Measurements from ENCODE around the gene MADD. TPM values are rescaled to one million over a fixed set of nuclear protein-coding genes. Genes with fewer than 3 reads are reported as not detected.
A peak's percentile ranks its signal among the peaks of the same experiment; 100 is the strongest.

The MADD gene
- total and polyA plus RNA-seq, 10 of the 15 experiments (the other 5 are each of a cell fraction or from before 2014, with no cell fraction given) = 0.47 to 35.4 (median 17.6) TPM

GRCh38 chr11:47271961-47272661, 2.2 kb downstream of the MADD start:
- ChIA-PET CTCF (interaction anchor here (0.7 to 3.9 kb wide), 14 partner anchors 8 to 582 kb away, joined by 3 to 38 read pairs (median 4); partner anchors contain the start of gene SPI1), RAD21 (ENCODE audit: unreplicated experiment) (interaction anchor here (0.7 to 2.1 kb wide), 11 partner anchors 12 to 137 kb away, joined by 3 to 15 read pairs (median 4); partner anchors contain the start of genes ACP2 and DDB2), POLR2A (interaction anchor here (0.6 to 1.8 kb wide), 4 partner anchors 23 to 108 kb away, joined by 3 to 6 read pairs (median 4); partner anchors contain the start of genes ACP2 and DDB2), SMC1A (ENCODE audit: uncharacterized antibody, unreplicated experiment) (interaction anchor here (0.8 to 2.3 kb wide), 11 partner anchors 12 to 140 kb away, joined by 3 to 8 read pairs (median 5); partner anchors contain the start of gene ARFGAP2)
- no peak for DNase-seq (ENCODE audit: low read depth, low spot score)
- Histone ChIP-seq H3K27ac (ENCODE audit: control insufficient read depth, insufficient read depth) (no peak overlapping the region), H3K79me2 (ENCODE audit: control insufficient read depth, insufficient read depth, low read length) (peaks cover 35% of the 10 kb centered on the region), H3K36me3 (ENCODE audit: control insufficient read depth in 2 of 2, insufficient read depth in 2 of 2, low read length in 1 of 2) (peaks cover 9 to 13% of the 10 kb centered on the region in 2 experiments; a peak in 3 of 4 replicates), H3K9me3 (replicated peaks; ENCODE audit: control insufficient read depth, insufficient read depth, low read length) (no peaks in the 10 kb centered on the region), H3K4me1 (ENCODE audit: control insufficient read depth, insufficient read depth, low read length) (peaks cover 13% of the 10 kb centered on the region), H3K27me3 (replicated peaks in 1 of 2; ENCODE audit: control insufficient read depth in 2 of 2, insufficient read depth in 2 of 2, low read length in 1 of 2) (no peaks in the 10 kb centered on the region), H3K4me2 (ENCODE audit: control insufficient read depth, insufficient read depth) (peak overlapping the region; percentile 98), H3K4me3 (peak overlapping the region; percentile 99), H3K9ac (ENCODE audit: control insufficient read depth, insufficient read depth, low read length) (no peak overlapping the region), H2AFZ (ENCODE audit: control insufficient read depth, low read depth, low read length) (no peak overlapping the region), H4K20me1 (ENCODE audit: control insufficient read depth, insufficient read depth) (no peaks in the 10 kb centered on the region)
- no peak for FAIRE-seq
- ATAC-seq = peak; percentile 8; the same call in 1 of the 3 replicates
- intact Hi-C loops (cut with micrococcal nuclease; ENCODE audit: unreplicated experiment) = loop anchor here (2.0 kb wide), 1 partner anchor 137 kb away; the partner anchor contains the start of gene SLC39A13
- WGBS (ENCODE audit: insufficient coverage, insufficient replicate concordance, low lambda C conversion rate, missing lambda C conversion rate) = 7% methylated on average over 11 of the region's 11 CpGs
- in situ Hi-C loops (cut with MboI) = no loop called here
- BruUV-seq (replicated peaks) = no TSS peak
- TF ChIP-seq POLR2AphosphoS5 (IDR thresholded peaks at IDR 0.05; ENCODE audit: low read length) = no peak
- TF ChIP-seq TBL1XR1 (IDR thresholded peaks at IDR 0.05; ENCODE audit: low read depth, low read length) = no peak
- TF ChIP-seq ETV6 (conservative IDR thresholded peaks at IDR 0.05 in 1 of 2, IDR thresholded peaks at IDR 0.05 in 1 of 2; ENCODE audit: borderline replicate concordance in 1 of 2, low read depth in 1 of 2) = no peak
- TF ChIP-seq, protein P1, sequence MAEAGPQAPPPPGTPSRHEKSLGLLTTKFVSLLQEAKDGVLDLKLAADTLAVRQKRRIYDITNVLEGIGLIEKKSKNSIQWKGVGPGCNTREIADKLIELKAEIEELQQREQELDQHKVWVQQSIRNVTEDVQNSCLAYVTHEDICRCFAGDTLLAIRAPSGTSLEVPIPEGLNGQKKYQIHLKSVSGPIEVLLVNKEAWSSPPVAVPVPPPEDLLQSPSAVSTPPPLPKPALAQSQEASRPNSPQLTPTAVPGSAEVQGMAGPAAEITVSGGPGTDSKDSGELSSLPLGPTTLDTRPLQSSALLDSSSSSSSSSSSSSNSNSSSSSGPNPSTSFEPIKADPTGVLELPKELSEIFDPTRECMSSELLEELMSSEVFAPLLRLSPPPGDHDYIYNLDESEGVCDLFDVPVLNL (IDR thresholded peaks at IDR 0.05; ENCODE audit: low read depth, low read length) = no peak
- TF ChIP-seq CHD2 (IDR thresholded peaks at IDR 0.05; ENCODE audit: borderline replicate concordance, low read depth, low read length) = no peak
- TF ChIP-seq TCF12 (IDR thresholded peaks at IDR 0.05; ENCODE audit: low read depth, low read length) = 0 out of 2 replicates have a peak, but pooled peaks have one; percentile 30
- TF ChIP-seq USF2 (IDR thresholded peaks at IDR 0.05; ENCODE audit: borderline replicate concordance, low read depth, low read length) = no peak
- no peak for TF ChIP-seq ZNF274 (IDR thresholded peaks at IDR 0.05; ENCODE audit: insufficient read depth, insufficient read length)
- TF ChIP-seq SMAD1 (IDR thresholded peaks at IDR 0.05; ENCODE audit: low read depth, partially characterized antibody) = no peak
- 0 out of 2 replicates have a peak, but pooled peaks have one; percentile 13 for TF ChIP-seq MXI1 (IDR thresholded peaks at IDR 0.05; ENCODE audit: low read depth, low read length)
- TF ChIP-seq RCOR1 (conservative IDR thresholded peaks at IDR 0.05; ENCODE audit: low read depth, low read length) = no peak
- no peak for TF ChIP-seq PML (IDR thresholded peaks at IDR 0.05; ENCODE audit: low read length)
- no peak for TF ChIP-seq CBFB (IDR thresholded peaks at IDR 0.05; ENCODE audit: low read depth)
- TF ChIP-seq, protein P2, sequence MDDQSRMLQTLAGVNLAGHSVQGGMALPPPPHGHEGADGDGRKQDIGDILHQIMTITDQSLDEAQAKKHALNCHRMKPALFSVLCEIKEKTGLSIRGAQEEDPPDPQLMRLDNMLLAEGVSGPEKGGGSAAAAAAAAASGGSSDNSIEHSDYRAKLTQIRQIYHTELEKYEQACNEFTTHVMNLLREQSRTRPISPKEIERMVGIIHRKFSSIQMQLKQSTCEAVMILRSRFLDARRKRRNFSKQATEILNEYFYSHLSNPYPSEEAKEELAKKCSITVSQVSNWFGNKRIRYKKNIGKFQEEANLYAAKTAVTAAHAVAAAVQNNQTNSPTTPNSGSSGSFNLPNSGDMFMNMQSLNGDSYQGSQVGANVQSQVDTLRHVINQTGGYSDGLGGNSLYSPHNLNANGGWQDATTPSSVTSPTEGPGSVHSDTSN (IDR thresholded peaks at IDR 0.05; ENCODE audit: insufficient replicate concordance, low read depth, low read length) = no peak
- TF ChIP-seq SMC3 (IDR thresholded peaks at IDR 0.05; ENCODE audit: borderline replicate concordance, low read length) = no peak
- no peak for TF ChIP-seq MEF2B (IDR thresholded peaks at IDR 0.05; ENCODE audit: partially characterized antibody, poor library complexity, severe bottlenecking)
- TF ChIP-seq CEBPB (IDR thresholded peaks at IDR 0.05; ENCODE audit: borderline replicate concordance in 1 of 2, low read depth in 2 of 2, low read length in 2 of 2) = no peak
- no peak for TF ChIP-seq YY1 (IDR thresholded peaks at IDR 0.05; ENCODE audit: low read depth, low read length)
- TF ChIP-seq BCL11A (IDR thresholded peaks at IDR 0.05; ENCODE audit: low read depth, low read length) = no peak

Measured in GM12878 (cell line).